ENCODE measurements around the gene SELPLG.
"Not testable (repeated sequence)": the region's sequence is repeated elsewhere in the genome, so short reads cannot be mapped to it uniquely, and the experiment has no call there.

GRCh38 chr12:108655812-108656175, 22.1 kb upstream of the SELPLG start:
- not testable (repeated sequence) for TF ChIP-seq POLR2A, CTCF, EP300 (IDR thresholded peaks at IDR 0.05)

Measured in ovary (tissue), 3 donors.